GM18907 (cell line): Measurements from ENCODE around the gene MPRIP.

Experiments
- ATAC-seq: cut with Tn5 transposase; IDR thresholded peaks from one replicate; pipeline ENCODE4 v1.9.1; 2021; ENCODE audit warnings: mild to moderate bottlenecking, moderate library complexity; ENCODE audit not compliant: unreplicated experiment

MPRIP gene

GRCh38 chr17:17050346-17051345, 8.4 kb downstream of the MPRIP start:
- no peak for ATAC-seq

DNA sequence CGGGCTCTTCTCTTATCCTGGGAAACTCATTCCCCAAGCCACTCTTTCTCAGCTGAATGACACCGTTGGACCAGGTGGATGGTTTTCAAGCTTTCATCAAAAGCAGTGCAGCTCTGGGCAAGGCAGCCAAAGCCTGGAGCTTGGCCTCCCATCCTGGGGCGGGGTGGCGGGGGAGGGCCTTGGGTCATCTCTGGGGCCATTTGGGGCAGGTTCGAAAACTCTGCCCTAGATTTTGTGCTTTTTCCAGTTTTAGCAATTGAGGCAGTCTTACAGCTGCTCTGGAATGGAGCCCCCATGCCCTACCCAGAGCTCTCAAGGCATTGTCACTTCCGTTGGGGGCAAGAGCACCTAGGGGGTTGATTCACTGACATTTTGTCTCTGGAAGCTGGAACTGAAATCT, 9.1 kb downstream of the MPRIP start:
- ATAC-seq = no peak

DNA sequence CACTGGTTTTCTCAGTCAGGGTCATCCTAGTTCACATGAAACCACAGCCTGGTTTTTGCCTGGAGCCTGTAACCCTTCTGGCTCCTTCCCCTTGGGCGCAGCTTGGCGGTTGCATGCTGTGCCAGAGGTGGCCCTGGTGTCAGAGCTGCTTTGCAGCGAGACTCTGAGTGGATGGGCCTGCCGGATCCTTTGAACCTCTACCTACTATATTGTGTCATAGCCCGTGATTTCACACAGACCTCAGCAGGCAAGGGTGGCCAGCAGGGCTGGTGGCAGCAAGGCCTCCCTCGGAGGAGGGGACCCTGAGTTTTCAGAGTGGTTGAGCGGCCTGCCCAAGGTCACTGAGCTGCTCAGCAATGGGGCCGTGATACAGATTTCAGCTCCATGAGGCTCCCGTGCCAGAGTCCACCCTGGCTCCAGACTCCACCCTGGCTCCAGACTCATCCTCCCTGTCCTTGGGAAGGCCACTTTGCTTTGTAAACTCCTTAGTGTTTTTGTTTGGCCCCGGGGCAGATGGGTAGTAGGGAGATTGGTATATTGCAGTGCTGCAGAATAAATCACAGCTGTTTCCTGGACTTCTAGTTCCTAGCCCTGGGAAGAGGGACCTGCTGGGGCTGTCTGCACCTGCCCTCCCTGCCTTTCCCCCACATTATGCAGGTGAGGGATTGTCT, 9.7 kb downstream of the MPRIP start:
- no peak for ATAC-seq

GRCh38 chr17:17052462-17053221, 10.4 kb downstream of the MPRIP start:
- no peak for ATAC-seq

DNA sequence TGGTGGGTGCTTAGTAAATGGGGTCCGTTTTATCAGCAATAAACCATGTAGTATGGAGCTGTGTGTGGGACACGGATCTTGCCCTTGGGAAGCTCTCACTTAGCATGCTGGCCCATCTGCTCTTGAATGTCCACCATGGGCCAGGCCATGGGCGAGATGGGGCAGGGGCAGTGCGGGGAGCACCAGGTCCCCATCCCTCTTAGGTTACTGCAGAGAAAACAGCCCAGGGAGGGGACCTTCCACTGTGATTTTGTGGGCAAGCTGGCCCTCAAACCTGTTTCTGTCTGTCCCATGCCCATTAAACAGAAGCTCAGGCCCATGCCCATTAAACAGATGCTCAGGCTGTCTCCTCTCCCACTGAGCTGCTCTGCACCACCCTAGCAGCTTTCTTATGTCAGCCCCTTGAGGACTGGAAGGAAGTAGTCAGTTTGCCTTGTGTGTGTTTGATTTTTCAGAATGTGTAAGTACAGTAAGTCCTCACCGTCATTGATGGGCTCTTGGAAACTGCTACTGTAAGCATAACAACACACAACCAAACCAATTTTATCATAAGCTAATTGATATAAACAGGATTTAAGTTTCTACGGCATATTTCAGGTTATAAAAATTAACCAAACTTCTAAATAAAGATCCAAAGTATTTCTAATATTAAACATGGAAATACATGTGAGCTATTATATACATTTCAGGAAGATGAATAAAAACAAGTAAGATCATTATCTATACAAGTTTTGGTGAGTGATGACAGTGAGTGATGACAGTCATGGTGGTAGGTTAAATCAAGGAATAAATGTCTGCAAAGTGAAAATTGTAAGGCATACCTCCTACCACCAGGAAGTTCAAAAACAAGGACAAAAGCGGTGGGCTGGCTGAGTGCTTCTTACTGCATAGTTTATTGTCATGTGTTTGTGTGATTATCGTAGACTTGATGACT, 11.5 kb downstream of the MPRIP start:
- ATAC-seq = no peak

DNA sequence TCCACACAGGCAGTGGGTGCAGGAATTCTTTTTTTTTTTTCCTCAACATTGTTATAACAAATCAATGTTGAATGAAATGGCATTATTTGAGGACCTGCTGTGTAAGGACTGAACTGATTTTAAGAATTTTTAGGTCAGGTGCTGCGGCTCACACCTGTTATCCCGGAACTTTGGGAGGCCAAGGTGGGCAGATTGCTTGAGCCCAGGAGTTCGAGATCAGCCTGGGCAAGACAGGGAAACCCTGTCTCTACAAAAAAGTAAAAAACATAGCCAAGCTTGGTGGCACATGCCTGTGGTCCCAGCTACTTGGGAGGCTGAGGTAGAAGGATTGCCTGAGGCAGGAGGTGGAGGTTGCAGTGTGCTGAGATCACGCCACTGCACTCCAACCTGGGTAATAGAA, 12.4 kb downstream of the MPRIP start:
- no peak for ATAC-seq

- no peak for ATAC-seq
Observed at GRCh38 chr17:17055286-17056155, 13.3 kb downstream of the MPRIP start.

DNA sequence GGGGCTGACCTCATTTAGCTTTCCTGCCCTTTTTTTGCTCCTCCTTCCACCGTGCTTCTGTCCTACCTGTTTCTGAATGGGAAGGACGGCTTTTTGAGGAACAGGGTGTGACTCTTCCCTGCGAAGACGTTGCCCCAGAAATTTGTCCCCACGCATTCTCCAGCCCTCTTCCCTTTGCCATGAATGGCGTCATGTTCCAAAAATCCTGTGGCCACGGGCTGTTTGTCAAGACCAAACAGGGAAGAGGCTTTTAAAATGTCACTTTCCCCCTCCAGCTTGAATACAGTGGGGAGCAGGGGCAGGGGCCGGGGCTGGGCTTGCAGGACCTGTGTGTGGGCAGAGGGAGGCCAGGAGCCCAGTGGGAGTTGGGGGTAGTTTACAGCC, 13.9 kb downstream of the MPRIP start:
- no peak for ATAC-seq

- ATAC-seq = no peak
Observed at GRCh38 chr17:17057057-17057551, 14.8 kb downstream of the MPRIP start.

DNA sequence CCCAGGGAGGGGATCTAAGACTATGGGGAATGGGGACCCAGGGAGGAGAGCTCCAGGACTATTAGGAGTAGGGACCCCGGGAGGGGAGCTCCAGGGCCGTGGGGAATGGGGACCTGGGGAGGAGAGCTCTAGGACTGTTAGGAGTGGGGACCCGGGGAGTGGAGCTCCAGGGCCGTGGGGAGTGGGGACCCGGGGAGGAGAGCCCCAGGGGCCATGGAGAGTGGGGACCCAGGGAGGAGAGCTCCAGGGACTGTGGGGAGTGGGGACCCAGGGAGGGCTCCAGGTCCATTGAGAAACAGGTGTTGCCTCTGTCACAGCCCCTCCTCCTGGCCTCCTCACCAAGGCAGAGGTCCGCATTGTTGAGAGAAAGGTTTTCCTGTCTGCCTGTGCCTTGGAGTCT, 16.0 kb downstream of the MPRIP start:
- ATAC-seq = no peak

DNA sequence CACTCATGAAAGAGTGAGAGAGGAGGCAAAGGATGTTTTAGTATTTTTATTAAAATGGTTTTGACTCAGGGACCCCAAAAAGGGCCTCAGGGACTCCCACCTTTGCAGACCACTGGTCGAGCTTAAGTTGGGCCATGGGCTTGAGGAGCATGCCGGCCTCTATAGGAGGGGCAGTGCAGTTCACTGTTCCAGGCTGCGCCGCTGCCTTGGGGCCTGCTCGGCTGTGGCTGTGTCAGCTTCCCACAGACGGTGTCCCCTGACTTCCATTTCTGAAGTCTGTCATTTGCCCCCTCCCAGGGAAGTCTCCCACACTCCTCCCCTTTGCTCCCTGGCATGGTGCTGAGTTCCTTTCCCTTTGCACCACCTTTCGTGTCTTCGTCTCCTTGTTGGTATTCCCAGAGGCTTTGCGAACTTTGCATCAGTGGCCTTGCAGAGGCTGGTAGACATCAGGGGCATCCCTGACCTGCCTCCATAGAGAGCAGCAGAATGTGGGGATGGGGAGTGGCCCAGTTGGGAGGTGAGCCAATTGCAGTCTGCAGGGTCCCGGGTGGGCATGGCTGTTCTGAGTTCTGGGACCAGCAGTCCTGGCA, 17.1 kb downstream of the MPRIP start:
- no peak for ATAC-seq

GRCh38 chr17:17060001-17060922, 18.0 kb downstream of the MPRIP start:
- ATAC-seq = no peak

DNA sequence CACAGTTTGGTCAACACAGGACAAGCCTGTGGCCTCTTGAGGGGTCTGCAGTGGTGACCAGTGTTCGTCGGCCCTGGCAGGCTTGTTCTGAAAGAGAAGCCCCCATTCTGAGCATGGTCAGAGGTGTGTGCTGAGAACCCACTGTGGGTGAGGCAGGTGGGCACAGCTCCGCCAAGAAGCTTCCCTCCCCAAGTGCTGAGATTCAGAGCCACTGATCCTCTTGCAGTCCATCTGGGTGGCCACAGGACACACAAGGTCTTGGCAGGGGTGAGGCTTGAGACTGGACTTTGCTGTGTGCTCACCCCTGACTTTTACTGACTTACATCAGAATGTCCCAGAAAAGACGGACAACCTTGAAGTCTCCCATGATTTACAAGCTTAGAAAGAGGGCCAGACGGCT, 18.7 kb downstream of the MPRIP start:
- ATAC-seq = no peak

GRCh38 chr17:17061516-17061915, 19.3 kb downstream of the MPRIP start:
- no peak for ATAC-seq

DNA sequence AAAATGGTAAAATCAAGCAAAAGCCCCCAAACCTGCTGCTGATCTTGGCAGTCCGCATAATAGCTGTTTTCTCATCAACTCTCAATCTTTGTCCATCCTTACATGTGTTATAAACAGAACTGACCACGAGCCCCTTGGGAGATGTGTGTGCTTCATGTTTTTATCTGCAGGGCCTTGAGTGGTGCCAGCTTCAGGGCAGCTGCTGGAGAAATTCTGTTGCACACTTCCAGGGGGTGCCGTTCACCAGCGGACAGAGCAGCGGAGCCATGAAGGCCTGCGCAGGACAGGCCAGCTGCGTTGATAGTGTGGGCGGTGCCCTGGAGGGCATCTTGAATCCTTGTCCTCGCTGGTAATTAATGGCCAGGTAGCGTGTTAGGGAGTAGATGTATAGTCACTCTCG, 20.1 kb downstream of the MPRIP start:
- ATAC-seq = no peak

DNA sequence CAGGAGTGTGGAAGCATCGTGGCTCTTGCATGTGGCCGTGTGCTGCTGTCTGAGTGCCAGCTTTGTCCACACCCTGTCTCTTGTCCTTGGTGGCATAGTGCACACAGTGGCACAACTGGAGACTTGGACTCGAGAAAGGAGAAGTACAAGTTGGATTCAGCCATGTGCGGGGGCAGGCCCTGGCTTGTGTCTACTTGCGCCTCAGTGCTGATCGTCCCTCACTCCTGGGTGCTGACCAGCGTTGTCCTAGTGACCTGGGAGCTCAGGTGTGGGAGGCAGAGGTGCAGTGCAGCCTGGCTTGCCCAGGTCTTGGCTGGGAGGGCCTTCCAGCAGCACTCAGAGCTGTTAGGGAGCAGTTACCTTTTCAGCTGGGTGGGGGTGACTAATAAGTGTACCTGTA, 20.6 kb downstream of the MPRIP start:
- no peak for ATAC-seq

GRCh38 chr17:17063546-17064122, 21.4 kb downstream of the MPRIP start:
- ATAC-seq = no peak
